K562 (cell line): ENCODE results near the gene PNPLA1. TPM values are rescaled to one million over a fixed set of nuclear protein-coding genes. Genes with fewer than 3 reads are reported as not detected.

Experiments used
- ARID4B ChIP-seq: sonication (generic); formaldehyde crosslinking; IDR thresholded peaks from 2 replicates; pipeline ENCODE4 v1.8.0; 2022; ENCODE audit warnings: mild to moderate bottlenecking, missing genetic modification reagents
- ATF6 ChIP-seq: sonication (generic); formaldehyde crosslinking; IDR thresholded peaks from 2 replicates; pipeline ENCODE4 v1.4.0; 2020; ENCODE audit warnings: mild to moderate bottlenecking, missing genetic modification reagents
- EHMT2 ChIP-seq: fragments of 450-650 bp; IDR thresholded peaks from 2 replicates; pipeline ENCODE4 v1.6.1; 2018; ENCODE audit warnings: antibody characterized with exemption
- HCFC1 ChIP-seq: IDR thresholded peaks from 2 replicates; pipeline ENCODE4 v1.6.1; 2012; ENCODE audit warnings: low read depth, low read length, improper control_type of control experiment
- HIVEP1 ChIP-seq: fragments of 250-450 bp; sonication (Bioruptor Pico); IDR thresholded peaks from 2 replicates; pipeline ENCODE4 v1.4.0; 2020; ENCODE audit warnings: mild to moderate bottlenecking
- NR0B1 ChIP-seq: fragments of 450-650 bp; IDR thresholded peaks from one replicate; pipeline ENCODE4 v1.6.1; 2018; ENCODE audit warnings: mild to moderate bottlenecking, moderate library complexity; ENCODE audit not compliant: partially characterized antibody
- POLR2H ChIP-seq: IDR thresholded peaks from 2 replicates; pipeline ENCODE4 v1.6.1; 2016; ENCODE audit warnings: missing genetic modification characterization, low read depth, mild to moderate bottlenecking, control low read depth, missing compliant biosample characterization, moderate library complexity
- RB1 ChIP-seq: fragments of 450-650 bp; IDR thresholded peaks from 2 replicates; pipeline ENCODE4 v1.6.1; 2017; ENCODE audit warnings: low read depth, mild to moderate bottlenecking
- ZFP30 ChIP-seq: fragments of 250-450 bp; sonication (Bioruptor Pico); IDR thresholded peaks from 2 replicates; pipeline ENCODE4 v1.8.0; 2022; ENCODE audit warnings: moderate library complexity, mild to moderate bottlenecking, inconsistent platforms, borderline replicate concordance
- ZNF449 ChIP-seq: fragments of 250-450 bp; sonication (Bioruptor Pico); IDR thresholded peaks from 2 replicates; pipeline ENCODE4 v1.8.0; 2022; ENCODE audit warnings: moderate library complexity, mild to moderate bottlenecking, inconsistent platforms
- polyA plus RNA-seq, 8 experiments: library from polyadenylated mRNA; depleted of rRNA in 4 of 8; stranded (reverse) in 5 of 8; unstranded in 3 of 8; fragments of >200 nt; fragmentation: Nextera tagmentation in 2 of 8; fragmentation: Illumina TruSeq in 1 of 8; extraction: Ambion mirVana in 2 of 8; extraction: Trizol in 1 of 8; gene quantifications; 2 replicates each; pipeline versions ENCODE4 v1.2.1 to v1.2.3, GENCODE V29; 2011 to 2014; ENCODE audit warnings: inconsistent platforms in 1 of 8, missing spikeins in 1 of 8
- total RNA-seq, 7 experiments: library from RNA; depleted of rRNA in 6 of 7; stranded (reverse); fragments of >200 nt in 6 of 7; fragmentation: Illumina TruSeq in 2 of 7; extraction: Trizol in 2 of 7; gene quantifications; 2 replicates each; pipeline versions ENCODE4 v1.2.1 to v1.2.3, GENCODE V29; 2011 to 2021; ENCODE audit warnings: low replicate concordance in 1 of 7

PNPLA1 gene
- total and polyA plus RNA-seq, 9 of the 15 experiments (the other 6 are each of a cell fraction or from before 2014, with no cell fraction given), result 0.04 to 0.27 (median 0.13) TPM; not detected in 2

GRCh38 chr6:36302227-36302976, 32.5 kb downstream of the PNPLA1 start (continued):
- TF ChIP-seq ZFP30 (CRISPR knock-in tag) (no peak), NR0B1 (no peak), POLR2H (tag) (no peak), ATF6 (CRISPR knock-in tag) (no peak), RB1 (peak; percentile 84), HCFC1 (peak; percentile 53; the same call in 1 of the 2 replicates), ZNF449 (CRISPR knock-in tag) (no peak), EHMT2 (peak; percentile 53; the same call in 1 of the 2 replicates), HIVEP1 (no peak), ARID4B (CRISPR knock-in tag) (peak; percentile 59; the same call in 1 of the 2 replicates)
- TF ChIP-seq, all 486 proteins: peak for 53
